Loucy (cell line): ENCODE measurements around the gene BICRA.

Source experiments
- CTCF ChIP-seq: fragments of 200-600 bp; sonication (generic); conservative IDR thresholded peaks from 2 replicates; pipeline ENCODE4 v1.5.1; 2014; ENCODE audit warnings: mild to moderate bottlenecking, antibody characterized with exemption, low read length
- EZH2phosphoT487 ChIP-seq: fragments of 200-600 bp; IDR thresholded peaks from 2 replicates; pipeline ENCODE4 v1.6.1; 2018; ENCODE audit warnings: antibody characterized with exemption, mild to moderate bottlenecking, moderate library complexity, borderline replicate concordance

GRCh38 chr19:47679922-47680857, 71.3 kb downstream of the BICRA start:
- no peak for TF ChIP-seq CTCF
- TF ChIP-seq EZH2phosphoT487, result no peak
